HEK293 (cell line): ENCODE data around the gene LRRC8C.

Experiments used
- CTCF ChIP-seq: fragments of 450-650 bp; formaldehyde crosslinking; IDR thresholded peaks from 2 replicates; pipeline ENCODE4 v1.5.1; 2016; ENCODE audit warnings: missing biosample characterization, missing genetic modification characterization
- GFI1B ChIP-seq: fragments of 450-650 bp; formaldehyde crosslinking; IDR thresholded peaks from 2 replicates; pipeline ENCODE4 v1.5.1; 2016; ENCODE audit warnings: missing biosample characterization, missing genetic modification characterization
- HOXD13 ChIP-seq: sonication (generic); formaldehyde crosslinking; IDR thresholded peaks from 2 replicates; pipeline ENCODE4 v1.8.0; 2022; ENCODE audit warnings: missing genetic modification reagents, borderline replicate concordance
- KLF7 ChIP-seq: fragments of 450-650 bp; formaldehyde crosslinking; IDR thresholded peaks from 2 replicates; pipeline ENCODE4 v1.5.1; 2016; ENCODE audit warnings: missing biosample characterization, missing genetic modification characterization, borderline replicate concordance
- MZF1 ChIP-seq: fragments of 450-650 bp; formaldehyde crosslinking; IDR thresholded peaks from 2 replicates; pipeline ENCODE4 v1.5.1; 2017; ENCODE audit warnings: missing biosample characterization, missing genetic modification characterization, borderline replicate concordance
- OSR2 ChIP-seq: fragments of 450-650 bp; formaldehyde crosslinking; IDR thresholded peaks from 2 replicates; pipeline ENCODE4 v1.5.1; 2016; ENCODE audit warnings: missing biosample characterization, missing genetic modification characterization
- SP3 ChIP-seq: fragments of 450-650 bp; formaldehyde crosslinking; IDR thresholded peaks from 2 replicates; pipeline ENCODE4 v1.5.1; 2016; ENCODE audit warnings: missing biosample characterization, missing genetic modification characterization
- ZEB2 ChIP-seq: fragments of 450-650 bp; formaldehyde crosslinking; IDR thresholded peaks from 2 replicates; pipeline ENCODE4 v1.5.1; 2016; ENCODE audit warnings: missing biosample characterization, missing genetic modification characterization
- ZFP41 ChIP-seq: fragments of 450-650 bp; formaldehyde crosslinking; IDR thresholded peaks from 2 replicates; pipeline ENCODE4 v1.5.1; 2016; ENCODE audit warnings: missing biosample characterization, missing genetic modification characterization, borderline replicate concordance
- ZNF10 ChIP-seq: fragments of 450-650 bp; formaldehyde crosslinking; IDR thresholded peaks from 2 replicates; pipeline ENCODE4 v1.5.1; 2017; ENCODE audit warnings: missing biosample characterization, missing genetic modification characterization
- ZNF121 ChIP-seq: fragments of 450-650 bp; formaldehyde crosslinking; IDR thresholded peaks from 2 replicates; pipeline ENCODE4 v1.5.1; 2016; ENCODE audit warnings: missing biosample characterization, missing genetic modification characterization
- ZNF146 ChIP-seq: fragments of 450-650 bp; formaldehyde crosslinking; IDR thresholded peaks from 2 replicates; pipeline ENCODE4 v1.5.1; 2016; ENCODE audit warnings: missing biosample characterization, missing genetic modification characterization
- ZNF16 ChIP-seq: fragments of 450-650 bp; formaldehyde crosslinking; IDR thresholded peaks from 2 replicates; pipeline ENCODE4 v1.5.1; 2016; ENCODE audit warnings: low read depth, missing biosample characterization, missing genetic modification characterization
- ZNF174 ChIP-seq: fragments of 450-650 bp; formaldehyde crosslinking; IDR thresholded peaks from 2 replicates; pipeline ENCODE4 v1.5.0; 2017; ENCODE audit warnings: missing biosample characterization, mild to moderate bottlenecking, missing genetic modification characterization
- ZNF18 ChIP-seq: fragments of 450-650 bp; formaldehyde crosslinking; IDR thresholded peaks from 2 replicates; pipeline ENCODE4 v1.5.1; 2016; ENCODE audit warnings: missing biosample characterization, missing genetic modification characterization
- ZNF214 ChIP-seq: fragments of 450-650 bp; formaldehyde crosslinking; IDR thresholded peaks from 2 replicates; pipeline ENCODE4 v1.5.1; 2017; ENCODE audit warnings: missing biosample characterization, mild to moderate bottlenecking, missing genetic modification characterization, borderline replicate concordance
- ZNF23 ChIP-seq: fragments of 450-650 bp; formaldehyde crosslinking; IDR thresholded peaks from 2 replicates; pipeline ENCODE4 v1.5.1; 2016; ENCODE audit warnings: missing biosample characterization, missing genetic modification characterization, borderline replicate concordance
- ZNF248 ChIP-seq: fragments of 450-650 bp; formaldehyde crosslinking; IDR thresholded peaks from 2 replicates; pipeline ENCODE4 v1.5.1; 2017; ENCODE audit warnings: missing biosample characterization, missing genetic modification characterization
- ZNF292 ChIP-seq: fragments of 450-650 bp; formaldehyde crosslinking; IDR thresholded peaks from 2 replicates; pipeline ENCODE4 v1.5.1; 2016; ENCODE audit warnings: low read depth, missing biosample characterization, missing genetic modification characterization, borderline replicate concordance
- ZNF350 ChIP-seq: fragments of 450-650 bp; formaldehyde crosslinking; IDR thresholded peaks from 2 replicates; pipeline ENCODE4 v1.5.0; 2017; ENCODE audit warnings: missing biosample characterization, mild to moderate bottlenecking, missing genetic modification characterization
- ZNF366 ChIP-seq: fragments of 450-650 bp; formaldehyde crosslinking; conservative IDR thresholded peaks from 2 replicates; pipeline ENCODE4 v1.5.1; 2016; ENCODE audit warnings: missing biosample characterization, missing genetic modification characterization
- ZNF391 ChIP-seq: fragments of 450-650 bp; formaldehyde crosslinking; IDR thresholded peaks from 2 replicates; pipeline ENCODE4 v1.5.1; 2016; ENCODE audit warnings: low read depth, missing biosample characterization, missing genetic modification characterization, borderline replicate concordance
- ZNF416 ChIP-seq: fragments of 450-650 bp; formaldehyde crosslinking; IDR thresholded peaks from 2 replicates; pipeline ENCODE4 v1.5.1; 2016; ENCODE audit warnings: missing biosample characterization, missing genetic modification characterization
- ZNF423 ChIP-seq: fragments of 450-650 bp; formaldehyde crosslinking; IDR thresholded peaks from 2 replicates; pipeline ENCODE4 v1.5.1; 2016; ENCODE audit warnings: missing biosample characterization, missing genetic modification characterization
- ZNF488 ChIP-seq: fragments of 450-650 bp; formaldehyde crosslinking; IDR thresholded peaks from 2 replicates; pipeline ENCODE4 v1.5.1; 2016; ENCODE audit warnings: missing biosample characterization, missing genetic modification characterization
- ZNF521 ChIP-seq: fragments of 450-650 bp; formaldehyde crosslinking; IDR thresholded peaks from 2 replicates; pipeline ENCODE4 v1.5.1; 2017; ENCODE audit warnings: missing biosample characterization, mild to moderate bottlenecking, missing genetic modification characterization
- ZNF610 ChIP-seq: fragments of 450-650 bp; formaldehyde crosslinking; IDR thresholded peaks from 2 replicates; pipeline ENCODE4 v1.5.1; 2016; ENCODE audit warnings: missing biosample characterization, missing genetic modification characterization, borderline replicate concordance
- ZNF629 ChIP-seq: fragments of 450-650 bp; formaldehyde crosslinking; IDR thresholded peaks from 2 replicates; pipeline ENCODE4 v1.5.1; 2017; ENCODE audit warnings: missing biosample characterization, missing genetic modification characterization
- ZNF660 ChIP-seq: fragments of 450-650 bp; IDR thresholded peaks from 2 replicates; pipeline ENCODE4 v1.5.1; 2018; ENCODE audit warnings: missing biosample characterization, mild to moderate bottlenecking, missing genetic modification characterization
- ZXDB ChIP-seq: fragments of 450-650 bp; formaldehyde crosslinking; IDR thresholded peaks from 2 replicates; pipeline ENCODE4 v1.5.1; 2016; ENCODE audit warnings: missing biosample characterization, missing genetic modification characterization
- TF ChIP-seq, protein P1 (sequence below): fragments of 450-650 bp; formaldehyde crosslinking; IDR thresholded peaks from 2 replicates; pipeline ENCODE4 v1.5.1; 2016; ENCODE audit warnings: missing biosample characterization, missing genetic modification characterization, borderline replicate concordance
- TF ChIP-seq, protein P2 (sequence below): fragments of 450-650 bp; formaldehyde crosslinking; IDR thresholded peaks from 2 replicates; pipeline ENCODE4 v1.5.1; 2017; ENCODE audit warnings: missing biosample characterization, missing genetic modification characterization

The LRRC8C gene

GRCh38 chr1:89708751-89709375 is 75.9 kb downstream of the LRRC8C start (continued):
- no peak for TF ChIP-seq CTCF (tag by site-specific recombination)
- TF ChIP-seq, protein P1, sequence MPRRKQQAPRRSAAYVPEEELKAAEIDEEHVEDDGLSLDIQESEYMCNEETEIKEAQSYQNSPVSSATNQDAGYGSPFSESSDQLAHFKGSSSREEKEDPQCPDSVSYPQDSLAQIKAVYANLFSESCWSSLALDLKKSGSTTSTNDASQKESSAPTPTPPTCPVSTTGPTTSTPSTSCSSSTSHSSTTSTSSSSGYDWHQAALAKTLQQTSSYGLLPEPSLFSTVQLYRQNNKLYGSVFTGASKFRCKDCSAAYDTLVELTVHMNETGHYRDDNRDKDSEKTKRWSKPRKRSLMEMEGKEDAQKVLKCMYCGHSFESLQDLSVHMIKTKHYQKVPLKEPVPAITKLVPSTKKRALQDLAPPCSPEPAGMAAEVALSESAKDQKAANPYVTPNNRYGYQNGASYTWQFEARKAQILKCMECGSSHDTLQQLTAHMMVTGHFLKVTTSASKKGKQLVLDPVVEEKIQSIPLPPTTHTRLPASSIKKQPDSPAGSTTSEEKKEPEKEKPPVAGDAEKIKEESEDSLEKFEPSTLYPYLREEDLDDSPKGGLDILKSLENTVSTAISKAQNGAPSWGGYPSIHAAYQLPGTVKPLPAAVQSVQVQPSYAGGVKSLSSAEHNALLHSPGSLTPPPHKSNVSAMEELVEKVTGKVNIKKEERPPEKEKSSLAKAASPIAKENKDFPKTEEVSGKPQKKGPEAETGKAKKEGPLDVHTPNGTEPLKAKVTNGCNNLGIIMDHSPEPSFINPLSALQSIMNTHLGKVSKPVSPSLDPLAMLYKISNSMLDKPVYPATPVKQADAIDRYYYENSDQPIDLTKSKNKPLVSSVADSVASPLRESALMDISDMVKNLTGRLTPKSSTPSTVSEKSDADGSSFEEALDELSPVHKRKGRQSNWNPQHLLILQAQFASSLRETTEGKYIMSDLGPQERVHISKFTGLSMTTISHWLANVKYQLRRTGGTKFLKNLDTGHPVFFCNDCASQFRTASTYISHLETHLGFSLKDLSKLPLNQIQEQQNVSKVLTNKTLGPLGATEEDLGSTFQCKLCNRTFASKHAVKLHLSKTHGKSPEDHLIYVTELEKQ: no peak
- TF ChIP-seq GFI1B (tag by site-specific recombination): no peak
- no peak for TF ChIP-seq ZNF292 (tag by site-specific recombination)
- peak; percentile 14; the same call in 1 of the 2 replicates for TF ChIP-seq MZF1 (tag by site-specific recombination)
- TF ChIP-seq OSR2 (tag by site-specific recombination): peak; percentile 73
- TF ChIP-seq, protein P2, sequence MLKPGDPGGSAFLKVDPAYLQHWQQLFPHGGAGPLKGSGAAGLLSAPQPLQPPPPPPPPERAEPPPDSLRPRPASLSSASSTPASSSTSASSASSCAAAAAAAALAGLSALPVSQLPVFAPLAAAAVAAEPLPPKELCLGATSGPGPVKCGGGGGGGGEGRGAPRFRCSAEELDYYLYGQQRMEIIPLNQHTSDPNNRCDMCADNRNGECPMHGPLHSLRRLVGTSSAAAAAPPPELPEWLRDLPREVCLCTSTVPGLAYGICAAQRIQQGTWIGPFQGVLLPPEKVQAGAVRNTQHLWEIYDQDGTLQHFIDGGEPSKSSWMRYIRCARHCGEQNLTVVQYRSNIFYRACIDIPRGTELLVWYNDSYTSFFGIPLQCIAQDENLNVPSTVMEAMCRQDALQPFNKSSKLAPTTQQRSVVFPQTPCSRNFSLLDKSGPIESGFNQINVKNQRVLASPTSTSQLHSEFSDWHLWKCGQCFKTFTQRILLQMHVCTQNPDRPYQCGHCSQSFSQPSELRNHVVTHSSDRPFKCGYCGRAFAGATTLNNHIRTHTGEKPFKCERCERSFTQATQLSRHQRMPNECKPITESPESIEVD (tag by site-specific recombination): peak; percentile 52
- TF ChIP-seq ZNF416 (tag by site-specific recombination): no peak
- TF ChIP-seq ZNF629 (tag by site-specific recombination): 0 out of 2 replicates have a peak, but pooled peaks have one; percentile 26
- no peak for TF ChIP-seq ZNF174
- TF ChIP-seq ZNF488 (tag by site-specific recombination): no peak
- TF ChIP-seq ZXDB (tag by site-specific recombination): no peak
- TF ChIP-seq ZNF350 (tag by site-specific recombination): no peak
- no peak for TF ChIP-seq ZNF391 (tag by site-specific recombination)
- no peak for TF ChIP-seq ZNF423 (tag by site-specific recombination)
- no peak for TF ChIP-seq ZNF23 (tag by site-specific recombination)
- no peak for TF ChIP-seq ZNF18
- TF ChIP-seq ZNF610 (tag by site-specific recombination): no peak
- no peak for TF ChIP-seq KLF7 (tag by site-specific recombination)
- no peak for TF ChIP-seq ZNF214 (tag by site-specific recombination)
- TF ChIP-seq ZFP41 (tag by site-specific recombination): no peak
- TF ChIP-seq ZNF146 (tag by site-specific recombination): no peak
- no peak for TF ChIP-seq ZNF521 (tag by site-specific recombination)
- no peak for TF ChIP-seq HOXD13 (CRISPR knock-in tag)
- no peak for TF ChIP-seq ZNF10
- TF ChIP-seq ZNF248 (tag by site-specific recombination): no peak
- TF ChIP-seq ZNF16: no peak
- TF ChIP-seq ZNF366 (tag by site-specific recombination): peak; percentile 42; the same call in 1 of the 2 replicates
- TF ChIP-seq ZNF121 (tag by site-specific recombination): no peak
- TF ChIP-seq ZEB2: no peak
- TF ChIP-seq ZNF660 (tag by site-specific recombination): 0 out of 2 replicates have a peak, but pooled peaks have one; percentile 40
- no peak for TF ChIP-seq SP3 (tag by site-specific recombination)
